ENCODE data around the gene MIF.
A peak's percentile ranks its signal among the peaks of the same experiment; 100 is the strongest.

MIF gene

GRCh38 chr22:23893945-23894709 lies at the start of gene MIF:
Gene MIF (plus strand): TSS chr22:23894383. CDS start chr22:23894475, 92 bp downstream.
- CTCF ChIA-PET, result interaction anchor here (0.7 to 3.2 kb wide), 18 partner anchors 9 to 260 kb away, joined by 3 to 28 read pairs (median 4); partner anchors contain the start of gene SLC2A11
- Mint-ChIP-seq H3K27me3 (no peaks in the 10 kb centered on the region), H3K4me3 (peak within 1 kb of the TSS; percentile 96), H3K27ac (peak within 1 kb of the TSS; percentile 96), H3K4me1 (peaks cover 40% of the 10 kb centered on the region), H3K36me3 (peaks cover 33% of the 10 kb centered on the region), H3K9me3 (no peaks in the 10 kb centered on the region)
- peak; percentile 97 for DNase-seq

DNA sequence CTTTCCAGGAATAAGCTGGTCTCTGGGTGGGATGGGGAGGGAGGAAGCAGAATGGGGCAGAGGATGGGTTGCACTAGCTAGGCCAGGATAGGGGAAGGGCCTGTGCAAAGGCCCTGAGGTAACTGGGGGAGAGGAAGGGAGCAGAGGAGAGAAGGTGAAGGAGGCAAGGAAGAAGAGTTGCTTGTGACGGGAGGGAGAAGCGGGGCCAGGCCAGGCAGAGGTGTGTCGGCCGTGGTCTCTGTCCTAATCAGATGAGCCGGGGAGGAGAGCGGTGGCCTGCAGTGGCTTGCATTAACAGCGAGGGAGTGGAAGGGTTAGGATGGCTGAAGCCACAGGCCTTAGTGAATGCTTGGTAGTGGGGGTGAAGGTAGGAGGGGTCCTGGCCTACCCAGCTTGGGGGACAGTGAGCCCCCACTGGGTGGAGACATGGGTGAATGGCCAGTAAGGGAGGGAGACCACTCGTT lies 49.4 kb upstream of the MIF start:
- no peak for DNase-seq
- CTCF ChIA-PET, result interaction anchor here (0.9 to 2.6 kb wide), 2 partner anchors 74 to 75 kb away, joined by 3 to 12 read pairs; no protein-coding TSS in a partner anchor
- peaks cover 6% of the 10 kb centered on the region for H3K4me1 Mint-ChIP-seq
- no peak overlapping the region for H3K4me3 Mint-ChIP-seq
- H3K36me3 Mint-ChIP-seq, result no peaks in the 10 kb centered on the region
- no peak overlapping the region for H3K27ac Mint-ChIP-seq
- H3K27me3 Mint-ChIP-seq, result peaks cover 31% of the 10 kb centered on the region
- H3K9me3 Mint-ChIP-seq, result no peaks in the 10 kb centered on the region

DNA sequence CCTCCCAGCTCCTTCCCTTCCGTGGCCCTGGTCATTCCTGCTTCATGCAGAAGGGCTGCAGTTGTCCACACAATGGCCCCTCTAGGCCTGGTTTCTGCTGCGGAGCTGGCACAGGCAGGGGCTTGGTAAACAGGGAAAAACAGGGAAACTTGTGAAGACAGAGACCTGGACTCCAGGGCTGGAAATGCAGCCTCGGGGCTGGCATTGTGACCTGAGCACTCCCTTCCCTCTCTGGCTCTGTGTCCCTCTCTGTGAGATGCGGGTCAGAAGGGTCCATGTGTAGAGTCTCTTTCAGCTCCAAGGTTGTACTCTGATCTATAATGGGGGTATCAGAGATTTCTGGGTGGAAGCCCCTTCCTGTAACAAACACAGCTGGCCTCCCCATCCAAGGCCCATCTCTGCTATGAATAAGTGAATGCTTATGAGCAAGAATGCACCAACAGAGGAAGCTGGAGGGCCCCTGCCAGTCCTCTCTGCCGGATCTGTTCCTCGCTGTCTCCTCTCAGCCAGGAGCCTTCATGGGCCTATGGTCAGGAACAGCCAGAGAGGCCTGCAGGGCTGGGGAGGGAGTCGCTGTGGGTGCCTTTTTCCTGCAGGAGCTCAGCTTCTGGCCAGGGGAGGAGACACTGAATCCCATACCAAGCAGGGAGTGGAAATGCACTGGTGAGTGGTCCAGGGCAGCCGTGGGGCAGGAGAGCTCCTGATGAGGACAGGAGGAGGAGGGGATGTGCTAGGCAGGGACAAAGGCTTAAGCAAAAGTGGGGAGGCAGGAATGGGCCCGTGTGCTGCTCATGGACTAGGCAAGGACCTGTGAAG lies 48.7 kb upstream of the MIF start:
- Mint-ChIP-seq H3K4me3 (no peak overlapping the region), H3K27me3 (peaks cover 38% of the 10 kb centered on the region), H3K4me1 (peaks cover 5% of the 10 kb centered on the region), H3K27ac (no peak overlapping the region), H3K9me3 (no peaks in the 10 kb centered on the region), H3K36me3 (no peaks in the 10 kb centered on the region)
- CTCF ChIA-PET, result interaction anchor here (0.7 to 2.6 kb wide), 3 partner anchors 42 to 76 kb away, joined by 3 to 12 read pairs (median 3); no protein-coding TSS in a partner anchor
- no peak for DNase-seq

GRCh38 chr22:23846081-23846469 lies 48.1 kb upstream of the MIF start:
- Mint-ChIP-seq H3K9me3 (no peaks in the 10 kb centered on the region), H3K27me3 (peaks cover 39% of the 10 kb centered on the region), H3K4me1 (peaks cover 5% of the 10 kb centered on the region), H3K4me3 (no peak overlapping the region), H3K27ac (no peak overlapping the region), H3K36me3 (no peaks in the 10 kb centered on the region)
- CTCF ChIA-PET, result interaction anchor here (0.7 to 2.6 kb wide), 4 partner anchors 43 to 77 kb away, joined by 3 to 12 read pairs (median 4); no protein-coding TSS in a partner anchor
- DNase-seq, result no peak

- Mint-ChIP-seq H3K27me3 (peaks cover 39% of the 10 kb centered on the region), H3K9me3 (no peaks in the 10 kb centered on the region), H3K4me1 (peaks cover 5% of the 10 kb centered on the region), H3K4me3 (no peak overlapping the region), H3K36me3 (no peaks in the 10 kb centered on the region), H3K27ac (no peak overlapping the region)
- DNase-seq, result no peak
- CTCF ChIA-PET, result interaction anchor here (0.9 kb wide), 1 partner anchor 722 kb away, joined by 3 read pairs; no protein-coding TSS in a partner anchor
These were observed 46.8 kb upstream of the MIF start for GRCh38 chr22:23847310-23847920.

- Mint-ChIP-seq H3K9me3 (no peaks in the 10 kb centered on the region), H3K27ac (no peak overlapping the region), H3K36me3 (no peaks in the 10 kb centered on the region), H3K27me3 (peaks cover 40% of the 10 kb centered on the region), H3K4me3 (no peak overlapping the region), H3K4me1 (peaks cover 5% of the 10 kb centered on the region)
- CTCF ChIA-PET, result interaction anchor here (0.9 to 2.0 kb wide), 3 partner anchors 19 to 721 kb away, joined by 3 to 8 read pairs (median 3); partner anchors contain the start of gene CHCHD10
- DNase-seq, result no peak
These were observed 46.0 kb upstream of the MIF start for GRCh38 chr22:23847991-23848864.

- peak; percentile 88 for DNase-seq
- CTCF ChIA-PET, result interaction anchor here (0.6 to 2.0 kb wide), 18 partner anchors 8 to 307 kb away, joined by 3 to 8 read pairs (median 4); partner anchors contain the start of genes CHCHD10, DERL3, MIF and SLC2A11
- H3K4me3 Mint-ChIP-seq, result no peak overlapping the region
- no peaks in the 10 kb centered on the region for H3K9me3 Mint-ChIP-seq
- H3K4me1 Mint-ChIP-seq, result peaks cover 5% of the 10 kb centered on the region
- H3K27ac Mint-ChIP-seq, result no peak overlapping the region
- H3K27me3 Mint-ChIP-seq, result peaks cover 40% of the 10 kb centered on the region
- no peaks in the 10 kb centered on the region for H3K36me3 Mint-ChIP-seq
These were observed 44.9 kb upstream of the MIF start for GRCh38 chr22:23849009-23850006.

DNA sequence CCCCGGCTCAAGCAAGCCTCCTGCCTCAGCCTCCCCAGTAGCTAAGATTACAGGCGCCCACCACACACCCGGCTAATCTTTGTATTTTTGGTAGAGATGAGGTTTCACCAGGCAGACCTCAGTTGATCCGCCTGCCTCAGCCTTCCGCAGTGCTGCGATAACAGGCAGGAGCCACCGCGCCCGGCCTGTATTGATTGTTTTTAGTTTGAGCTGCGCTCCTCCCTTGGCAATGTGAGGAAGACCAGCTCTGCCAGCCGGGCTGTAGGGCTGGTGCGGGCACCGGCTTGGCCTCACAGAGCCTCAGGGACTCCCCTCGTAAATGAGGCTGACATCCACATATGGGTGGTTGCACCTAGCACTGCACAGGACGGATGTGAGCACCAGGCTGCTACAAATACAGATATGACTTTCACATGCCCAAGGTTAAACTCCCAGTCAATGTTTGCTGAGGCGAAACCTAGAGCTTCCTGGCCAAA lies 44.0 kb upstream of the MIF start:
- DNase-seq, result no peak
- CTCF ChIA-PET, result interaction anchor here (0.6 to 2.0 kb wide), 18 partner anchors 7 to 308 kb away, joined by 3 to 8 read pairs (median 4); partner anchors contain the start of genes CHCHD10, DERL3, MIF and SLC2A11
- Mint-ChIP-seq H3K9me3 (no peaks in the 10 kb centered on the region), H3K4me1 (peaks cover 5% of the 10 kb centered on the region), H3K36me3 (no peaks in the 10 kb centered on the region), H3K27me3 (peaks cover 40% of the 10 kb centered on the region), H3K27ac (no peak overlapping the region), H3K4me3 (no peak overlapping the region)

DNA sequence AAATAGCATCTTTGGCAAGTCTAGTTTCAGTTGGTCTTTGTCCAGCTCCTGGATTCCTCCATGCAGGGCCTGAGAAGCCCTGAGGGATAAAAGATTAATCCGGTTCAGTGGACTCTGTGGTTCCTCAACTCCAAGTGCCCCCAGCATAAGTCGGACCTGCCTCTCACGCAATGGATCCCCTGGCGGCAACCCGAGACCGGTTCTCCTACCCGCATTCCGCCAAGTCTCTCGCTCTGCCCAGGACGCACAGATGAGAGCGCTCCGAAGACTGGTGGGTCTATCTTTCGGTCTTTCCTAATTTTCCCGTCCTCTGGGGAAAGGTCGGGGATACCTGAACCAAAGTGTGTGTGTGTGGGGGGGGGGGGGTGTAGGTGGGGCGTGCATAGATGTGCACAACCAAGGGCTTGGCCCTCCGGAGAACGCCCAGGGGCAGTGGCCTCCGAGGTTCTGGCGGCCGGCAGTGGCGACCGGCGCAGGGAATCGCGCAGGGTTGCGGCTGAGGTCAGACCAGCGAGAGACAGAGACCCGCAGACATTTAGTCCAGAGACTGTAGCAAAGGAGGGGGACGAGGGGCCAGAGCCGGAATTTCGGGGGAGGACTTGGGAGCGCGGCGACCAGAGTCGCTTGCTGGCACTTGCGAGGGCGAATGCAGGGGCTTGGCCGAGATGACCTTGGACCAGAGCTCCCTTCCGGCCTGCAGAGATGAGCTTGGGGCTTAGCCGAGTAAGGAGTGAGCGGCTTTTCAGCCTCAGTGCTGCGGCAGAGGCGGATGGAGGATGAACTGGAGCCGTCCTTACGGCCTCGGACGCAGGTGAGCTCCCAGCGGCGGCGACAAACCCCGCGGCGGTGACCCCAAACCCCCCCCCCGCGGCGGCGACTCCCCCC lies 37.2 kb upstream of the MIF start:
- H3K4me1 Mint-ChIP-seq, result peaks cover 27% of the 10 kb centered on the region
- peak overlapping the region; percentile 90 for H3K27ac Mint-ChIP-seq
- H3K9me3 Mint-ChIP-seq, result no peaks in the 10 kb centered on the region
- CTCF ChIA-PET, result interaction anchor here (0.6 to 3.1 kb wide), 4 partner anchors 7 to 331 kb away, joined by 3 to 28 read pairs (median 4); partner anchors contain the start of gene MIF
- peaks cover 27% of the 10 kb centered on the region for H3K27me3 Mint-ChIP-seq
- H3K4me3 Mint-ChIP-seq, result peak overlapping the region; percentile 88
- no peaks in the 10 kb centered on the region for H3K36me3 Mint-ChIP-seq
- DNase-seq, result no peak

DNA sequence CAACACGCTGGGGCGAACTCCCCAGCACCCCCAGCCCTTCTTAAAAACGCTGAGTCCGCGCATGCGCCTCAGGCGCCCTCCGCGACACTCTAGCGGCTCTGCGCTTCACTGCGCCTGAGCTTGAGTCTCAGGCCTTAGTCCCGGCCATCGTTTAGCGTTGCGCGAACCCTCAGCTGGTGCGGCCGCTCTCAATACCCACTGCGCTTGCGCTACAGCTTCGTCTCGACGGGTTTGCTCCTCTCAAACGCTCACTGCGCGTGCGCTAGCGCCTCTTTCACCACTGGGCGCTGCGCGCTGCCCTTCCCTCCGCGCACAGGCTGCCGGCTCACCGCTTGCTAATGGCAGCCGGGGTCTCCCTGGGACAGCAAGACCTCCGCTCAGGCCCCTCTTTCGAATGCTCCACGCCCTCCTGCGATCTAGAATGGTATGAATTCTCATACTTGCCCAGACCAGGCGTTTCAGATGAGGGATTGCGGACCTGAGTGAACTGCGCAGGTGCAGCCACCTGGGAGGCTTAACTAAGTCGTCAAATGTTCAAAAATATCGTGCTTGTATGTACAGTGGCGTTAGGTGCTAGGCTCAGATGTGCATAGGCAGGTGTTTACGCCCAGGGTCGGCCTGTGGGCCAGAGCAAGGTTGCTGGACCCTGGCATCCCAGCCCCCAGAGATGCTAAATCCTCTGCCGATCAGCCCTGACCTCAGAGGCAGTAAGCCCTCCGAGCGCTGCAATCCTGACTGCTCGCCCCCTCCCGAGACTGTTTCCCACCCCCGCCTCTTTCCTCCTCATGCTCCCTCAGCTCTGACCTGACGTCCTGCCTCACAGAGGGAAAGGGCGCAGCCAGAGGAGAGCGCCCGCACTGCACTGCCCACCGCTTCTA lies 36.3 kb upstream of the MIF start, which contains the start of gene SLC2A11:
TSS of gene SLC2A11 (plus strand) at position 270 of the 878 bp plus-strand sequence. CDS start at position 395, 125 bp downstream.
- CTCF ChIA-PET, result interaction anchor here (0.9 to 3.1 kb wide), 6 partner anchors 8 to 230 kb away, joined by 3 to 28 read pairs (median 4); partner anchors contain the start of gene MIF
- DNase-seq, result peak; percentile 97
- peak within 1 kb of the TSS; percentile 90 for H3K27ac Mint-ChIP-seq
- H3K36me3 Mint-ChIP-seq, result no peaks in the 10 kb centered on the region
- peaks cover 31% of the 10 kb centered on the region for H3K4me1 Mint-ChIP-seq
- H3K4me3 Mint-ChIP-seq, result peak within 1 kb of the TSS; percentile 88
- H3K27me3 Mint-ChIP-seq, result peaks cover 22% of the 10 kb centered on the region
- no peaks in the 10 kb centered on the region for H3K9me3 Mint-ChIP-seq
